ENCODE data around the gene RCSD1. TPM values are rescaled to one million over a fixed set of nuclear protein-coding genes. Genes with fewer than 3 reads are reported as not detected.
A peak's percentile ranks its signal among the peaks of the same experiment; 100 is the strongest.

The RCSD1 gene
- total RNA-seq, 1 donor from 2014 or later = 0.76 TPM

GRCh38 chr1:167720965-167721616 lies 91.1 kb downstream of the RCSD1 start:
- Mint-ChIP-seq H3K4me3 (peak overlapping the region; percentile 93), H3K27me3 (ENCODE audit: low read depth) (no peaks in the 10 kb centered on the region), H3K27ac (peak overlapping the region; percentile 91), H3K4me1 (peaks cover 67% of the 10 kb centered on the region), H3K36me3 (no peaks in the 10 kb centered on the region), H3K9me3 (no peaks in the 10 kb centered on the region)
- DNase-seq (ENCODE audit: low spot score in 2 of 2, unreplicated experiment in 2 of 2) = no peak
- TF ChIP-seq, protein P1, sequence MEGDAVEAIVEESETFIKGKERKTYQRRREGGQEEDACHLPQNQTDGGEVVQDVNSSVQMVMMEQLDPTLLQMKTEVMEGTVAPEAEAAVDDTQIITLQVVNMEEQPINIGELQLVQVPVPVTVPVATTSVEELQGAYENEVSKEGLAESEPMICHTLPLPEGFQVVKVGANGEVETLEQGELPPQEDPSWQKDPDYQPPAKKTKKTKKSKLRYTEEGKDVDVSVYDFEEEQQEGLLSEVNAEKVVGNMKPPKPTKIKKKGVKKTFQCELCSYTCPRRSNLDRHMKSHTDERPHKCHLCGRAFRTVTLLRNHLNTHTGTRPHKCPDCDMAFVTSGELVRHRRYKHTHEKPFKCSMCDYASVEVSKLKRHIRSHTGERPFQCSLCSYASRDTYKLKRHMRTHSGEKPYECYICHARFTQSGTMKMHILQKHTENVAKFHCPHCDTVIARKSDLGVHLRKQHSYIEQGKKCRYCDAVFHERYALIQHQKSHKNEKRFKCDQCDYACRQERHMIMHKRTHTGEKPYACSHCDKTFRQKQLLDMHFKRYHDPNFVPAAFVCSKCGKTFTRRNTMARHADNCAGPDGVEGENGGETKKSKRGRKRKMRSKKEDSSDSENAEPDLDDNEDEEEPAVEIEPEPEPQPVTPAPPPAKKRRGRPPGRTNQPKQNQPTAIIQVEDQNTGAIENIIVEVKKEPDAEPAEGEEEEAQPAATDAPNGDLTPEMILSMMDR (IDR thresholded peaks at IDR 0.05; ENCODE audit: unreplicated experiment) = no peak

- peak within 1 kb of the TSS; percentile 91 for H3K27ac Mint-ChIP-seq
- DNase-seq (ENCODE audit: low spot score in 2 of 2, unreplicated experiment in 2 of 2) = peak; percentile 92 to 99
- H3K4me3 Mint-ChIP-seq = peak within 1 kb of the TSS; percentile 93
- TF ChIP-seq, protein P1 (IDR thresholded peaks at IDR 0.05; ENCODE audit: unreplicated experiment) = no peak
- H3K36me3 Mint-ChIP-seq = no peaks in the 10 kb centered on the region
- peaks cover 72% of the 10 kb centered on the region for H3K4me1 Mint-ChIP-seq
- no peaks in the 10 kb centered on the region for H3K9me3 Mint-ChIP-seq
- no peaks in the 10 kb centered on the region for H3K27me3 Mint-ChIP-seq (ENCODE audit: low read depth)
Measured at GRCh38 chr1:167721617-167722151, 91.7 kb downstream of the RCSD1 start, which contains the start of gene MPZL1. Gene MPZL1, plus strand, starts transcription at chr1:167721982. Its CDS starts 170 bp downstream, at chr1:167722152.

- Mint-ChIP-seq H3K9me3 (no peaks in the 10 kb centered on the region), H3K36me3 (no peaks in the 10 kb centered on the region), H3K27me3 (ENCODE audit: low read depth) (no peaks in the 10 kb centered on the region), H3K4me1 (peaks cover 72% of the 10 kb centered on the region), H3K4me3 (peak overlapping the region; percentile 93), H3K27ac (peak overlapping the region; percentile 87)
- TF ChIP-seq, protein P1 (IDR thresholded peaks at IDR 0.05; ENCODE audit: unreplicated experiment) = no peak
- peak in 1 of 2 experiments; percentile 65 for DNase-seq (ENCODE audit: low spot score in 2 of 2, unreplicated experiment in 2 of 2)
Measured at GRCh38 chr1:167722152-167722869, 92.3 kb downstream of the RCSD1 start.

- Mint-ChIP-seq H3K27me3 (ENCODE audit: low read depth) (no peaks in the 10 kb centered on the region), H3K36me3 (peaks cover 2% of the 10 kb centered on the region), H3K27ac (peak overlapping the region; percentile 87), H3K9me3 (no peaks in the 10 kb centered on the region), H3K4me3 (peak overlapping the region; percentile 93), H3K4me1 (peaks cover 75% of the 10 kb centered on the region)
- no peak for DNase-seq (ENCODE audit: low spot score in 2 of 2, unreplicated experiment in 2 of 2)
- TF ChIP-seq, protein P1 (IDR thresholded peaks at IDR 0.05; ENCODE audit: unreplicated experiment) = no peak
Measured at GRCh38 chr1:167722870-167723251, 92.8 kb downstream of the RCSD1 start.

DNA sequence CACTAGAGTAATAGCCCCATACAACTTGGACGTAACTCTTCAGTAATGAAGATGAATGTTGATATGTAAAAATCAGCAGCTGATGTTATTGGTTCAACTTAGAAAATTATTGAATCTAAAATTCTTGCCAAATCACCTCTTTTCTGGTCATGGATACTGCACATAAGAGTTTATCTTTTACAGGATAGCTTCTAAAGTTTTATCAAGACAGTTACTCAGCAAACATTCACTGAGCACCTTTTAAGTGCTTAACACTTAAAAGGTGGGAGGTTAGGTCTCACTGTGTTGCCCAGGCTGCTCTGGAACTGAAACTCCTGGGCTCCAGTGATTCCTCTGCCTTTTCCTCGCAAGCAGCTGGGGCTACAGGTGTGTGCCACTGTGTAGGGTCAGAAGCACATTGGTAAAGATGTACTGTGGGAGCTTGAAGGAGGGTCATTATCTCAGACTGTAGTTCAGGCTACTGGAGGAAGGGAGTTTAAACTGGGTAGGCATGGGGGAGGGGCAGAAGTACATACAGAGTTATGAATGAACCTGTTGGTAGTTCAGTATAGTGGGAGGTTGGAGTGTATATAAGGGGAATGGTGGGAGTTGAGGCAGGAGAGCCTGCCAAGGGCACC lies 93.8 kb downstream of the RCSD1 start:
- TF ChIP-seq, protein P1 (IDR thresholded peaks at IDR 0.05; ENCODE audit: unreplicated experiment) = no peak
- peak overlapping the region; percentile 87 for H3K27ac Mint-ChIP-seq
- DNase-seq (ENCODE audit: low spot score in 2 of 2, unreplicated experiment in 2 of 2) = no peak
- H3K4me1 Mint-ChIP-seq = peaks cover 65% of the 10 kb centered on the region
- no peaks in the 10 kb centered on the region for H3K27me3 Mint-ChIP-seq (ENCODE audit: low read depth)
- H3K36me3 Mint-ChIP-seq = peaks cover 2% of the 10 kb centered on the region
- no peaks in the 10 kb centered on the region for H3K9me3 Mint-ChIP-seq
- peak overlapping the region; percentile 93 for H3K4me3 Mint-ChIP-seq
